PC-3 (cell line): ENCODE measurements around the gene ZNF792.

Experiments used
- CTCF ChIP-seq: fragments of 300-600 bp; sonication (generic); conservative IDR thresholded peaks from 2 replicates; pipeline ENCODE4 v1.5.1; 2017; ENCODE audit warnings: antibody characterized with exemption, low read depth, mild to moderate bottlenecking, low read length
- EZH2phosphoT487 ChIP-seq: fragments of 300-600 bp; sonication (generic); IDR thresholded peaks from 2 replicates; pipeline ENCODE4 v1.6.1; 2018; ENCODE audit warnings: mild to moderate bottlenecking, antibody characterized with exemption, low read length, borderline replicate concordance

GRCh38 chr19:34974646-34975045 lies 10.6 kb upstream of the ZNF792 start:
- TF ChIP-seq CTCF (no peak), EZH2phosphoT487 (no peak)
